Right lobe of liver (tissue), 6 donors: ENCODE measurements around the gene CAMKMT. TPM values are rescaled to one million over a fixed set of nuclear protein-coding genes. Genes with fewer than 3 reads are reported as not detected.
A peak's percentile ranks its signal among the peaks of the same experiment; 100 is the strongest.

ENCODE experiments used
- ATAC-seq, 4 donors: fragments of 200-7000 bp; cut with Tn5 transposase; one replicate each; pipeline ENCODE4 v1.9.1; 2020; ENCODE audit warnings: mild to moderate bottlenecking in 4 of 4, moderate library complexity in 4 of 4
- DNase-seq, 3 donors: peaks; one replicate each; pipeline ENCODE4 v3.0.0-alpha.2; 2020
- H3K27ac ChIP-seq, 3 donors: fragments of 200-600 bp; one replicate each; pipeline ENCODE4 v1.8.0; 2022
- H3K27me3 ChIP-seq, 2 donors: fragments of 200-600 bp; one replicate each; pipeline ENCODE4 v1.8.0; 2022
- H3K36me3 ChIP-seq, 4 donors: fragments of 200-600 bp; sonication (generic) in 1 of 4; one replicate each; pipeline versions ENCODE4 v1.5.1 to v1.8.0; 2017 to 2022; ENCODE audit warnings: control low read depth in 1 of 4
- H3K4me1 ChIP-seq, 4 donors: fragments of 200-600 bp; sonication (generic) in 1 of 4; one replicate each; pipeline versions ENCODE4 v1.5.1 to v1.8.0; 2017 to 2022; ENCODE audit warnings: control low read depth in 1 of 4
- H3K4me3 ChIP-seq, 3 donors: fragments of 200-600 bp; one replicate each; pipeline ENCODE4 v1.8.0; 2022
- H3K9me3 ChIP-seq, 4 donors: fragments of 200-600 bp; sonication (generic) in 1 of 4; one replicate each; pipeline versions ENCODE4 v1.5.1 to v1.8.0; 2017 to 2022; ENCODE audit warnings: control low read depth in 1 of 4
- CTCF ChIP-seq, 4 donors: fragments of 200-600 bp in 3 of 4; fragments of 450-650 bp in 1 of 4; IDR thresholded peaks; one replicate each; pipeline versions ENCODE4 v1.5.1 to v1.8.0; 2016 to 2022; ENCODE audit warnings: antibody characterized with exemption in 4 of 4, mild to moderate bottlenecking in 2 of 4
- POLR2A ChIP-seq: fragments of 450-650 bp; IDR thresholded peaks from one replicate; pipeline ENCODE4 v1.6.1; 2017; ENCODE audit warnings: antibody characterized with exemption, mild to moderate bottlenecking
- WGBS: methylation state at CpG from one replicate; pipeline ENCODE4 v1.1.6; 2018; ENCODE audit warnings: low coverage, low lambda C conversion rate; ENCODE audit not compliant: insufficient coverage; ENCODE audit errors: missing lambda C conversion rate; 5-methylcytosine and 5-hydroxymethylcytosine counted together
- intact Hi-C, 2 donors: fragments of 100-400 bp; cut with DNase I; formaldehyde crosslinking; loops; one replicate each; pipeline versions ENCODE4 v1.11.2 to v1.14.1; 2022
- total RNA-seq, 6 experiments: library from RNA; depleted of rRNA in 2 of 6; stranded (reverse); fragments of >200 nt in 2 of 6; fragmentation: NEBNext Ultra II Directional in 3 of 6; extraction: Animal tissue kit (Norgen Biotek cat#: 25700) in 3 of 6; gene quantifications; one replicate each; pipeline versions ENCODE4 v1.1.0 to v1.2.4, GENCODE V29; 2016 to 2023
- donor health status: DM: no; HTN: yes; CAD: no.
- donor health status: DM: no; HTN: no; CAD: no.
- donor health status: DM: no; HTN: no; CAD: no.
- donor health status: DM: no; HTN: yes; CAD: no.
- donor health status: DM: no; HTN: yes; CAD: no.

The CAMKMT gene
- total RNA-seq, 6 experiments from 2014 or later, result 2.0 to 7.4 (median 5.2) TPM

- 93% methylated on average over 2 of the region's 2 CpGs for WGBS
- H3K36me3 ChIP-seq, result no peaks in the 10 kb centered on the region
- intact Hi-C loops, result no loop called here
- no peak for DNase-seq
- peaks cover 0 to 13% (median 2%) of the 10 kb centered on the region in 4 donors for H3K4me1 ChIP-seq
- no peaks in the 10 kb centered on the region for H3K27me3 ChIP-seq
- no peak overlapping the region for H3K4me3 ChIP-seq
- no peak for TF ChIP-seq CTCF (IDR thresholded peaks at IDR 0.05)
- TF ChIP-seq POLR2A, result no peak
- H3K9me3 ChIP-seq, result no peaks in the 10 kb centered on the region
- peak in 1 of 4 donors; percentile 39 for ATAC-seq
- no peak overlapping the region for H3K27ac ChIP-seq
Measured at GRCh38 chr2:44550561-44550960, 188.8 kb downstream of the CAMKMT start.

- WGBS, result 90% methylated on average over 1 of the region's 1 CpG
- intact Hi-C loops, result no loop called here
- Histone ChIP-seq H3K4me1 (peaks cover 0 to 12% (median 0%) of the 10 kb centered on the region in 4 donors), H3K27ac (no peak overlapping the region), H3K36me3 (no peaks in the 10 kb centered on the region), H3K4me3 (no peak overlapping the region), H3K27me3 (no peaks in the 10 kb centered on the region), H3K9me3 (no peaks in the 10 kb centered on the region)
- no peak for TF ChIP-seq CTCF (IDR thresholded peaks at IDR 0.05)
- TF ChIP-seq POLR2A, result no peak
- ATAC-seq, result no peak
- DNase-seq, result no peak
Measured at GRCh38 chr2:44551497-44551896, 189.8 kb downstream of the CAMKMT start.

- Histone ChIP-seq H3K9me3 (no peaks in the 10 kb centered on the region), H3K4me1 (peaks cover 0 to 10% (median 0%) of the 10 kb centered on the region in 4 donors), H3K27me3 (no peaks in the 10 kb centered on the region), H3K27ac (no peak overlapping the region), H3K36me3 (no peaks in the 10 kb centered on the region), H3K4me3 (no peak overlapping the region)
- TF ChIP-seq CTCF (IDR thresholded peaks at IDR 0.05), result no peak
- TF ChIP-seq POLR2A, result no peak
- WGBS, result 79% methylated on average over 4 of the region's 4 CpGs
- ATAC-seq (no peak), DNase-seq (no peak)
- intact Hi-C loops, result no loop called here
Measured at GRCh38 chr2:44553456-44553855, 191.7 kb downstream of the CAMKMT start.

- TF ChIP-seq POLR2A (no peak), CTCF (IDR thresholded peaks at IDR 0.05) (no peak)
- H3K9me3 ChIP-seq, result no peaks in the 10 kb centered on the region
- no peaks in the 10 kb centered on the region for H3K36me3 ChIP-seq
- H3K4me1 ChIP-seq, result peaks cover 0 to 10% (median 0%) of the 10 kb centered on the region in 4 donors
- H3K27ac ChIP-seq, result no peak overlapping the region
- ATAC-seq, result peak; percentile 88 to 97 (median 94)
- intact Hi-C loops, result no loop called here
- peak in 2 of 3 donors; percentile 25 to 59 for DNase-seq
- H3K27me3 ChIP-seq, result no peaks in the 10 kb centered on the region
- no peak overlapping the region for H3K4me3 ChIP-seq
Measured at GRCh38 chr2:44555700-44556099, 194.0 kb downstream of the CAMKMT start.

- no peak for TF ChIP-seq CTCF (IDR thresholded peaks at IDR 0.05)
- no peak for TF ChIP-seq POLR2A
- intact Hi-C loops, result no loop called here
- WGBS, result 67% methylated on average over 1 of the region's 1 CpG
- Histone ChIP-seq H3K4me1 (peaks cover 0 to 10% (median 0%) of the 10 kb centered on the region in 4 donors), H3K27me3 (no peaks in the 10 kb centered on the region), H3K36me3 (no peaks in the 10 kb centered on the region), H3K9me3 (no peaks in the 10 kb centered on the region), H3K4me3 (no peak overlapping the region), H3K27ac (no peak overlapping the region)
- no peak for ATAC-seq
- DNase-seq, result no peak
Measured at GRCh38 chr2:44559108-44559507, 197.4 kb downstream of the CAMKMT start.
